BE2C (cell line): ENCODE results near the gene IFT52.

Experiments
- DNase-seq: peaks from one replicate; pipeline ENCODE4 v3.0.0-alpha.2; 2020
- H3K27me3 ChIP-seq: fragments of 250-450 bp; sonication (Bioruptor Pico); 2 replicates; pipeline ENCODE4 v1.5.1; 2020; ENCODE audit warnings: mild to moderate bottlenecking
- H3K36me3 ChIP-seq: fragments of 250-450 bp; sonication (Bioruptor Pico); 2 replicates; pipeline ENCODE4 v1.5.1; 2020; ENCODE audit warnings: mild to moderate bottlenecking
- H3K4me1 ChIP-seq: fragments of 250-450 bp; sonication (Bioruptor Pico); 2 replicates; pipeline ENCODE4 v1.5.1; 2020
- H3K4me3 ChIP-seq: 2 replicates; pipeline ENCODE4 v1.5.1; 2011; ENCODE audit warnings: low read depth, low read length
- H3K9me3 ChIP-seq: fragments of 250-450 bp; sonication (Bioruptor Pico); 2 replicates; pipeline ENCODE4 v1.5.1; 2020
- TF ChIP-seq, protein P1 (sequence below): IDR thresholded peaks from 2 replicates; pipeline ENCODE4 v1.5.1; 2012; ENCODE audit warnings: mild to moderate bottlenecking, low read depth, low read length

Gene IFT52

DNA sequence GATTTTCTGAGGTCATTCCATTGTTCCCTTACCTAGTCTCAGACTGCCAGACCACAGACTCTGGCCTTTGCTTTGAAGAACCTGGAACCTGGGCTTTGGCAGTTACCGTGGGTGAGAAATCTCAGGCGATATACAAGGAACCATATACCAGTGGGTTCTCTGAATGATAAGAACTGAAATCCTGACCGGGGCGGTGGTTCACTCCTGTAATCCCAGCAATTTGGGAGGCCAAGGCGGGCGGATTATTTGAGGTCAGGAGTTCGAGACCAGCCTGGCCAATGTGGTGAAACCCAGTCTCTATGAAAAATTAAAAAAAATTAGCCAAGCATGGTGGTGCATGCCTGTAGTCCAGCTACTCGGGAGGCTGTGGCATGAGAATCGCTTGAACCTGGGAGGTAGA, 46.2 kb upstream of the IFT52 start:
- Histone ChIP-seq H3K27me3 (no peaks in the 10 kb centered on the region), H3K9me3 (no peaks in the 10 kb centered on the region), H3K4me3 (no peak overlapping the region), H3K4me1 (no peaks in the 10 kb centered on the region), H3K36me3 (no peaks in the 10 kb centered on the region)
- no peak for DNase-seq
- TF ChIP-seq, protein P1, sequence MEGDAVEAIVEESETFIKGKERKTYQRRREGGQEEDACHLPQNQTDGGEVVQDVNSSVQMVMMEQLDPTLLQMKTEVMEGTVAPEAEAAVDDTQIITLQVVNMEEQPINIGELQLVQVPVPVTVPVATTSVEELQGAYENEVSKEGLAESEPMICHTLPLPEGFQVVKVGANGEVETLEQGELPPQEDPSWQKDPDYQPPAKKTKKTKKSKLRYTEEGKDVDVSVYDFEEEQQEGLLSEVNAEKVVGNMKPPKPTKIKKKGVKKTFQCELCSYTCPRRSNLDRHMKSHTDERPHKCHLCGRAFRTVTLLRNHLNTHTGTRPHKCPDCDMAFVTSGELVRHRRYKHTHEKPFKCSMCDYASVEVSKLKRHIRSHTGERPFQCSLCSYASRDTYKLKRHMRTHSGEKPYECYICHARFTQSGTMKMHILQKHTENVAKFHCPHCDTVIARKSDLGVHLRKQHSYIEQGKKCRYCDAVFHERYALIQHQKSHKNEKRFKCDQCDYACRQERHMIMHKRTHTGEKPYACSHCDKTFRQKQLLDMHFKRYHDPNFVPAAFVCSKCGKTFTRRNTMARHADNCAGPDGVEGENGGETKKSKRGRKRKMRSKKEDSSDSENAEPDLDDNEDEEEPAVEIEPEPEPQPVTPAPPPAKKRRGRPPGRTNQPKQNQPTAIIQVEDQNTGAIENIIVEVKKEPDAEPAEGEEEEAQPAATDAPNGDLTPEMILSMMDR = no peak

DNA sequence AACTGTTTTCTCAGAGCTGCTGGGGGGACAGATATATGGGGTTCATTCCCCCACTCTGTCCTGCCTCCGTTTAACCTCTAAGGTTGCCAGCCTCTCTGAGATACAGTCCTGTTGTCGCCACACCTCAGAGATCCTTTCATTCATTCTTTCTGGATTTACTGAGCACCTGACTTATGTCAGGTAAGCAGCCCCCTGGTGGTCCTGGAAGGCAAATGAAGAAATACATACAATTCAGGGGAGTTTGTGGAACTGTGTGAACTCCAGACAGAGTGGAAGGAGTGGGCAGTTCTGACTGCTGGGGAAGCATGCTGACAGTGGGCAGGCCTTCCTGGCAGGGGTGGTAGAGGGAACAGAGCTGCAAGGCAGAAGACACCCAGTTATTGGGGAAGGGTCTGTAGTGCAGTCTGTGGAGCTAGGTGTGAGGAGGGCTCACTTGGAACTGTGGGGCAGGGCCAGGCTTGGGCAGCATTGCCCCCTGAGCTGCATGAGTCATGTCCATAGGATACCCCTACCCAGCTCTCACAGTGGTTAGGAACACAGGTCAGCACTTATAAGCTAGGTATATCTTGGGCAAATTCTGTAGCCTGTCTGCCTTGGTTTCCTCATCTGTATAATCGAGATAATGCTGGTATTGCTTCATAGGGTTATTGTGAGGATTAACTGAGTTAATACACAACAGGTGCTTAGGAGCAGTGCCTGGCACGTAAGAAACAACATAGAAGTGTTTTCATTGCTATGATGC, 44.7 kb upstream of the IFT52 start:
- no peaks in the 10 kb centered on the region for H3K4me1 ChIP-seq
- H3K27me3 ChIP-seq = no peaks in the 10 kb centered on the region
- TF ChIP-seq, protein P1 = no peak
- H3K9me3 ChIP-seq = no peaks in the 10 kb centered on the region
- no peaks in the 10 kb centered on the region for H3K36me3 ChIP-seq
- no peak overlapping the region for H3K4me3 ChIP-seq
- DNase-seq = no peak

DNA sequence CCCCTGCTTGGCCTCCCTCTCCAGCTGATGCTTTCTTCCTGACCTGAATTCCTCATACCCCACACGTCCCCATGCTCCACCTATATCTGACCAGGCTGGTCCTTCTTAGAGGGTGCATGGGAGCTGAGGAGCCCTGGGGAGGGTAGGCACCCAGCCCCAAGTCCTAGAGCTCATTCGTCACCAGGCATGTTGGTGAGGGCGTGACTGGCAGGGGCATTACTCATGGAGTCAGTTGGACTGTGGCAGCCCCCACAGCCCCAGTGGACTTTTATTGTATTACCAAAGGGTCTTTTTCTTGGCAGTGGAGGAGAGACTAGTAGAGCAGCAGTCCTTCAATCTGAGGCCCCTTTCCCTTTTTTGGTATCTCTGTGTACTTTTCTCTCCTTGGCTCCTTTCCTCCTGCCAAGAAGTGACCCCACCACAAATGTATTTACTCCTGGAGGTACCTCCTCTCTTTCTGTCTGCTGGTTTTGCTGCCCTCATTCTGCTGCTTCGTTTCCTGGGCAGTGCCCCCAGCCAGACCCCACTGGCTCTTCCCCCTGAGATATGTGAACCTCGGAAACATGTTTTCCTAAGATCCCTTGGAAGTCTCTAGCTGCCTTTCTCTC, 42.4 kb upstream of the IFT52 start:
- Histone ChIP-seq H3K9me3 (no peaks in the 10 kb centered on the region), H3K4me3 (no peak overlapping the region), H3K36me3 (no peaks in the 10 kb centered on the region), H3K27me3 (no peaks in the 10 kb centered on the region), H3K4me1 (no peaks in the 10 kb centered on the region)
- DNase-seq = no peak
- TF ChIP-seq, protein P1 = no peak

DNA sequence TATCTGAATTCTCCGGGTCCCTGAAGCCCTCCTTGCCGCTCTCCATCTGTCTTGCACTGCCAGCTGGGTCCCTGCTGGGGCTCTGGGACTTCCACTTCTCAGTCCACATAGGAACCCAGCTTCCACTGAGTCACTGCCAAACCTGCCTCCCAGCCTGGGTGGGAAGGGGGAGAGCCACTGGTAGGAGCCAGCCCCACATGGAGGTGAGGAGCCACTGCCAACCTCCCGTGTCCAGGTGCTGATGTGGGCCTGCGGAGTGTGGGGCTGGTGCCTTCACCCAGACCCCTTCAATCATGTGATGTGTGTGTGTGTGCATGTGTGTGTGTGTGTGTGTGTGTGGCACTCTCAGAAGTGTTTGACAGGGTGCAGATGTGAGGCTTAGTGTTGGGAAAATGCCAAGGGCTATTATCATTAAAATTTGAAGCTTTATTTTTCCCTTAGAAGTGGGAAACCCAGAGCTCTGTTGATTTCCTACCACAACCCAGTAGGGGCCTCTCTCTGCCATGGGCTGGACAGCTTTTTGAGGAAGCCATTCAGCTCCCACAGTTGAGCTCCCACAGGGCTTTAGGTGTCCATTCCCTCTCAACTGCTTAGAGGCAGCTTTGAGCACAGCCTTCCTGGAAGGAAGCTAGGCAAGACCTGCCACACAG, 41.2 kb upstream of the IFT52 start:
- Histone ChIP-seq H3K9me3 (no peaks in the 10 kb centered on the region), H3K27me3 (no peaks in the 10 kb centered on the region), H3K36me3 (no peaks in the 10 kb centered on the region), H3K4me1 (no peaks in the 10 kb centered on the region), H3K4me3 (no peak overlapping the region)
- TF ChIP-seq, protein P1 = no peak
- no peak for DNase-seq

DNA sequence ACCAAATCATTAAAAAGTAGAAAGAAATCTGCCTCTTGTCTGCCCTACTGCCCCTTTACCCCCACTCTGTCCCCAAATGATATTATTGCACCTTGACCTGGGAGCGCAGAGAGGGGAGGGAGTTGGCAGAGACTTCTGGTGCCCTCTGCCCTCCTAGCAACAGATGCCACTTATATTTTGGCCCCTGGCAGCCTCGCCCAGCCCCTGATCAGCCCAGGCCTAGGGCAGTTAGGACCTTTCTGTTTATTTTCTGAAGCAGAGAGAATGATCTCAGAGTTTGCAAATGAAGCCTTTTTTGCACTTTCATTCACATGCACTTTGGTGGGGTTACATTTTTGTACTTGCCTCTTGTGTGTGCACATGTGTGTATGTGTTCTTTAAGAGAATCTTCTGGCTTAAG, 40.3 kb upstream of the IFT52 start:
- Histone ChIP-seq H3K4me1 (no peaks in the 10 kb centered on the region), H3K9me3 (no peaks in the 10 kb centered on the region), H3K4me3 (no peak overlapping the region), H3K27me3 (no peaks in the 10 kb centered on the region), H3K36me3 (no peaks in the 10 kb centered on the region)
- no peak for DNase-seq
- TF ChIP-seq, protein P1 = no peak

DNA sequence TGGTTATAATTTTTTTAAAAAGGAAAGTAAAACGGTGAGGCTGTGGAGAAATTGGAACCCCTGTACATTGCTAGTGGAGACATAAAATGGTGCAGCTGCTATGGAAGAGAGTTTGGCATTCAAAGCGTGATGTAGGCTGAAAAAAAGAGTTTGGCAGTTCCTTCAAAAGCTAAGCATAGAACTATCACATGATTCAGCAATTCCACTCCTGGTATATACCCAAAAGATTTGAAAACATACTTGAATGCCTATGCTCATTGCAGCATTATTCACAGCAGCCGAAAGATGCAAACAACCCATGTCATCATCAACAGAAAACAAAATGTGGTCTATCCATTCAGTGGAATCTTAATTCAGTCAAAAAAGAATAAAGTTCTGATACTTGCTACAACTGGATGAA, 36.4 kb upstream of the IFT52 start:
- peaks cover 7% of the 10 kb centered on the region for H3K4me1 ChIP-seq
- H3K27me3 ChIP-seq = no peaks in the 10 kb centered on the region
- no peaks in the 10 kb centered on the region for H3K36me3 ChIP-seq
- H3K9me3 ChIP-seq = no peaks in the 10 kb centered on the region
- TF ChIP-seq, protein P1 = no peak
- no peak overlapping the region for H3K4me3 ChIP-seq
- no peak for DNase-seq
